ENCODE results near the gene PCSK2.

DNA sequence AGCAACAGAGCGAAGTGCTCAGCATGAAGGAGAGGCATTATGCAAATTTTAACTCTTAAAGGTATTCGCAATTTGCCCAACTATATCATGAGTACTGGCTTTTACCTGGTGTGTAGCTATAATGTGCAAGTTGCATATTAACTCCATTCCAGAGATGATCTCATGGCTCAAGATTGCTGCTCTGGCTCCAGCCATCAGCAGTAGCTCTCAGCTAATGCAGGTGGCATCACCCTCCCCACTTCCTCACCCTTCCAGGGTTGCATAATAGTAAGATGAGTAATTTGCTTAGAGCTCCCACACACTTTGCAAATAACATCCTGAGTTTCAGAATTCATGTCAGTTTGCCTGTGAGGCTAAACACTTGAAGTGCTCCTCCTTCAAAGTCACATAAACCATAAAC, 15.9 kb upstream of the PCSK2 start:
- TF ChIP-seq, protein P1, sequence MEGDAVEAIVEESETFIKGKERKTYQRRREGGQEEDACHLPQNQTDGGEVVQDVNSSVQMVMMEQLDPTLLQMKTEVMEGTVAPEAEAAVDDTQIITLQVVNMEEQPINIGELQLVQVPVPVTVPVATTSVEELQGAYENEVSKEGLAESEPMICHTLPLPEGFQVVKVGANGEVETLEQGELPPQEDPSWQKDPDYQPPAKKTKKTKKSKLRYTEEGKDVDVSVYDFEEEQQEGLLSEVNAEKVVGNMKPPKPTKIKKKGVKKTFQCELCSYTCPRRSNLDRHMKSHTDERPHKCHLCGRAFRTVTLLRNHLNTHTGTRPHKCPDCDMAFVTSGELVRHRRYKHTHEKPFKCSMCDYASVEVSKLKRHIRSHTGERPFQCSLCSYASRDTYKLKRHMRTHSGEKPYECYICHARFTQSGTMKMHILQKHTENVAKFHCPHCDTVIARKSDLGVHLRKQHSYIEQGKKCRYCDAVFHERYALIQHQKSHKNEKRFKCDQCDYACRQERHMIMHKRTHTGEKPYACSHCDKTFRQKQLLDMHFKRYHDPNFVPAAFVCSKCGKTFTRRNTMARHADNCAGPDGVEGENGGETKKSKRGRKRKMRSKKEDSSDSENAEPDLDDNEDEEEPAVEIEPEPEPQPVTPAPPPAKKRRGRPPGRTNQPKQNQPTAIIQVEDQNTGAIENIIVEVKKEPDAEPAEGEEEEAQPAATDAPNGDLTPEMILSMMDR (IDR thresholded peaks at IDR 0.05; ENCODE audit: low read depth, low read length, poor library complexity, severe bottlenecking) = no peak
- TF ChIP-seq EZH2phosphoT487 (IDR thresholded peaks at IDR 0.05; ENCODE audit: borderline replicate concordance, low read length) = no peak
